Measurements from ENCODE around the gene MAP4K5. TPM values are rescaled to one million over a fixed set of nuclear protein-coding genes. Genes with fewer than 3 reads are reported as not detected.

The MAP4K5 gene
- total and polyA plus RNA-seq, 2 of the 13 experiments (the other 11 are each of a cell fraction or from before 2014, with no cell fraction given): 12.7 to 23.9 TPM

- no peak for TF ChIP-seq TERF1 (CRISPR knock-in tag; IDR thresholded peaks at IDR 0.05)
- no peak for TF ChIP-seq RBAK (CRISPR knock-in tag; IDR thresholded peaks at IDR 0.05)
- TF ChIP-seq CERS6 (CRISPR knock-in tag; IDR thresholded peaks at IDR 0.05): peak; percentile 89; the same call in 1 of the 2 replicates
- no peak for TF ChIP-seq HNF4A (CRISPR knock-in tag; IDR thresholded peaks at IDR 0.05)
- TF ChIP-seq NFE2L2 (IDR thresholded peaks at IDR 0.05; ENCODE audit: low read length): no peak
- TF ChIP-seq ZNF629 (CRISPR knock-in tag; conservative IDR thresholded peaks at IDR 0.05): peak; percentile 32; the same call in 1 of the 2 replicates
- no peak for TF ChIP-seq KDM5A (IDR thresholded peaks at IDR 0.05; ENCODE audit: borderline replicate concordance, low read length)
- TF ChIP-seq ZNF704 (CRISPR knock-in tag; IDR thresholded peaks at IDR 0.05; ENCODE audit: borderline replicate concordance): peak; percentile 47; the same call in 1 of the 2 replicates
- no peak for TF ChIP-seq U2AF2 (IDR thresholded peaks at IDR 0.05; ENCODE audit: low read depth, low read length)
- no peak for TF ChIP-seq IRF1 (CRISPR knock-in tag; IDR thresholded peaks at IDR 0.05; ENCODE audit: low read depth)
- TF ChIP-seq DPF2 (CRISPR knock-in tag; IDR thresholded peaks at IDR 0.05; ENCODE audit: borderline replicate concordance, low read depth): no peak
- 0 out of 2 replicates have a peak, but pooled peaks have one; percentile 57 for TF ChIP-seq ZNF235 (CRISPR knock-in tag; IDR thresholded peaks at IDR 0.05; ENCODE audit: borderline replicate concordance)
- TF ChIP-seq REXO4 (CRISPR knock-in tag; IDR thresholded peaks at IDR 0.05; ENCODE audit: borderline replicate concordance): no peak
- no peak for TF ChIP-seq CC2D1A (CRISPR knock-in tag; IDR thresholded peaks at IDR 0.05)
- TF ChIP-seq ZNF878 (CRISPR knock-in tag; IDR thresholded peaks at IDR 0.05): no peak
- no peak for TF ChIP-seq POLR2AphosphoS2 (IDR thresholded peaks at IDR 0.05; ENCODE audit: low read depth, low read length)
- TF ChIP-seq ZNF883 (CRISPR knock-in tag; IDR thresholded peaks at IDR 0.05; ENCODE audit: not compliant biosample characterization): peak; percentile 75
- TF ChIP-seq SNAPC4 (CRISPR knock-in tag; IDR thresholded peaks at IDR 0.05): no peak
- TF ChIP-seq ZNF251 (CRISPR knock-in tag; IDR thresholded peaks at IDR 0.05): no peak
- no peak for TF ChIP-seq ZNF207 (IDR thresholded peaks at IDR 0.05; ENCODE audit: borderline replicate concordance)
Observed at GRCh38 chr14:50396631-50397389, 135.6 kb downstream of the MAP4K5 start, which contains the start of gene CDKL1 (continued).
